ENCODE data around the gene TTC9C. TPM values are rescaled to one million over a fixed set of nuclear protein-coding genes. Genes with fewer than 3 reads are reported as not detected.
A peak's percentile ranks its signal among the peaks of the same experiment; 100 is the strongest.

The TTC9C gene
- total and polyA plus RNA-seq, 2 of the 13 experiments (the other 11 are each of a cell fraction or from before 2014, with no cell fraction given), result 28.0 to 36.4 TPM

- TF ChIP-seq PAXIP1 (CRISPR knock-in tag; conservative IDR thresholded peaks at IDR 0.05) (peak; percentile 62), ZNF552 (CRISPR knock-in tag; IDR thresholded peaks at IDR 0.05; ENCODE audit: borderline replicate concordance) (no peak), KAT8 (CRISPR knock-in tag; IDR thresholded peaks at IDR 0.05) (peak; percentile 89), ZSCAN21 (CRISPR knock-in tag; IDR thresholded peaks at IDR 0.05; ENCODE audit: borderline replicate concordance) (peak; percentile 97), ZNF639 (CRISPR knock-in tag; conservative IDR thresholded peaks at IDR 0.05) (peak; percentile 91), IKZF5 (CRISPR knock-in tag; IDR thresholded peaks at IDR 0.05) (peak; percentile 59; the same call in 1 of the 2 replicates), ZFP62 (CRISPR knock-in tag; IDR thresholded peaks at IDR 0.05) (no peak), ZSCAN29 (CRISPR knock-in tag; conservative IDR thresholded peaks at IDR 0.05) (no peak), KLF16 (CRISPR knock-in tag; IDR thresholded peaks at IDR 0.05) (peak in 1 of 2 experiments; percentile 70; a peak in 2 of 4 replicates), KAT7 (CRISPR knock-in tag; IDR thresholded peaks at IDR 0.05; ENCODE audit: borderline replicate concordance) (peak; percentile 89; the same call in 1 of the 2 replicates)
These were observed 968 bp upstream of the TTC9C start, which contains the start of gene HNRNPUL2 (continued) for GRCh38 chr11:62727165-62727871.
